Measurements from ENCODE around the gene MEP1A. TPM values are rescaled to one million over a fixed set of nuclear protein-coding genes. Genes with fewer than 3 reads are reported as not detected.

The MEP1A gene
- total and polyA plus RNA-seq, 2 of the 4 experiments (the other 2 are of a cell fraction), result not detected

- no peak overlapping the region for H3K27ac ChIP-seq (ENCODE audit: insufficient read depth, low read length)
- H3K56ac ChIP-seq (ENCODE audit: extremely low read depth, insufficient read depth, low read length), result no peak overlapping the region
- CTCF ChIA-PET, result no interaction called here
- intact Hi-C loops (cut with micrococcal nuclease), result loop anchor here (10.0 kb wide), 1 partner anchor 560 kb away; no protein-coding TSS in a partner anchor
- H3K4me3 ChIP-seq (ENCODE audit: insufficient read depth, low read depth, low read length), result no peak overlapping the region
- H4K20me1 ChIP-seq (ENCODE audit: insufficient read depth, low read length), result no peaks in the 10 kb centered on the region
- H2AK9ac ChIP-seq (replicated peaks; ENCODE audit: low read depth, low read length, poor library complexity), result no peak overlapping the region
- H3K18ac ChIP-seq (ENCODE audit: low read depth, low read length), result no peak overlapping the region
- H3K79me1 ChIP-seq (ENCODE audit: low read depth in 1 of 2, low read length in 2 of 2), result no peaks in the 10 kb centered on the region
- POLR2A ChIA-PET (ENCODE audit: unreplicated experiment), result no interaction called here
- no peaks in the 10 kb centered on the region for H3K9me1 ChIP-seq (ENCODE audit: insufficient read depth, low read length)
- no peak overlapping the region for H3K9ac ChIP-seq (ENCODE audit: low read depth, low read length)
- in situ Hi-C loops (cut with MboI; ENCODE audit: low sequenced_read_pairs), result loop anchor here (25.0 kb wide), 1 partner anchor 372 kb away; no protein-coding TSS in a partner anchor
- no peak overlapping the region for H3K4ac ChIP-seq (ENCODE audit: low read depth, low read length)
- H4K8ac ChIP-seq (ENCODE audit: low read depth in 2 of 2, low read length in 2 of 2), result no peak overlapping the region
- no peak overlapping the region for H2BK20ac ChIP-seq (ENCODE audit: low read depth, low read length)
- no peaks in the 10 kb centered on the region for H3K4me1 ChIP-seq (ENCODE audit: control insufficient read depth, insufficient read depth, low read length)
- H3K27me3 ChIP-seq (ENCODE audit: control insufficient read depth, insufficient read depth, low read length), result no peaks in the 10 kb centered on the region
- H2AFZ ChIP-seq (replicated peaks; ENCODE audit: low read length, poor library complexity), result no peak overlapping the region
- no peak overlapping the region for H3K14ac ChIP-seq (replicated peaks; ENCODE audit: low read depth, low read length)
- no peak overlapping the region for H2BK15ac ChIP-seq (ENCODE audit: low read depth, low read length)
- ATAC-seq (ENCODE audit: low read depth) (no peak), DNase-seq (no peak)
- WGBS, 2 experiments (ENCODE audit: extremely low coverage in 2 of 2, insufficient read length in 1 of 2), result no CpG with 5 or more reads among the region's 1 CpG
- H2BK5ac ChIP-seq (ENCODE audit: low read depth, low read length, poor library complexity, severe bottlenecking), result no peak overlapping the region
- dilution Hi-C loops (cut with HindIII; ENCODE audit: low sequenced_read_pairs, unreplicated experiment), result no loop called here
- H3K4me2 ChIP-seq (ENCODE audit: low read depth, low read length), result no peak overlapping the region
- H3K36me3 ChIP-seq (ENCODE audit: control insufficient read depth, insufficient read depth, low read length), result no peaks in the 10 kb centered on the region
- H3K9me3 ChIP-seq (ENCODE audit: control insufficient read depth, insufficient read depth, low read length), result no peaks in the 10 kb centered on the region
- no peak overlapping the region for H2BK120ac ChIP-seq (ENCODE audit: low read depth, low read length)
- no peak overlapping the region for H2AK5ac ChIP-seq (ENCODE audit: low read depth, low read length)
- H4K5ac ChIP-seq (ENCODE audit: low read depth, low read length), result no peak overlapping the region
- TF ChIP-seq NFE2L2 (IDR thresholded peaks at IDR 0.05; ENCODE audit: low read depth, low read length) (no peak), CHD1 (IDR thresholded peaks at IDR 0.05; ENCODE audit: low read depth, low read length) (no peak), MXI1 (IDR thresholded peaks at IDR 0.05; ENCODE audit: borderline replicate concordance, low read depth, low read length) (no peak), MAFK (IDR thresholded peaks at IDR 0.05; ENCODE audit: low read depth, low read length) (peak; percentile 75), MAZ (IDR thresholded peaks at IDR 0.05; ENCODE audit: borderline replicate concordance, low read depth, low read length) (no peak)
- no TSS peak for BruUV-seq (replicated peaks)
- H3K23ac ChIP-seq (ENCODE audit: low read depth, low read length), result no peak overlapping the region
- no peak overlapping the region for H4K91ac ChIP-seq (ENCODE audit: insufficient read depth, low read depth, low read length)
Observed at GRCh38 chr6:46784535-46784934, 8.7 kb upstream of the MEP1A start.

Data from IMR-90 (cell line).